ENCODE measurements around the gene MICA.

DNA sequence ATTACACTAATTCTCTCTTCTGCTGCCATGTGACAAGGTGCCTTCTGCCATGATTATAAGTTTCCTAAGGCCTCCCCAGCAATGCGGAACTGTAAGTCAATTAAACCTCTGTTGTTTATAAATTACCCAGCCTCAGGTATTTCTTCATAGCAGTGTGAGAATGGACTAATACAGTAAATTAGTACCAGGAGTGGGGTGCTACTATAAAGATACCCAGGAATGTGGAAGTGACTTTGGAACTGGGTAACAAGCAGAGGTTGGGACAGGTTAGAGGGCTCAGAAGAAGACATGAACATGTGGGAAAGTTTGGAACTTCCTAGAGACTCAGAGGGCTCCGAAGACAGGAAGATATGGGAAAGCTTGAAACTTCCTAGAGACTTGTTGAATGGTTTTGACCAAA is 34.8 kb downstream of the MICA start:
- TF ChIP-seq POLR2A (IDR thresholded peaks at IDR 0.05) (no peak), POLR2AphosphoS5 (IDR thresholded peaks at IDR 0.05) (no peak), CTCF (IDR thresholded peaks at IDR 0.05 in 8 of 11, conservative IDR thresholded peaks at IDR 0.05 in 3 of 11) (no peak)
